Activated T-cell treated with anti-CD3 and anti-CD28 coated beads, Interleukin-2, amount 50 U/mL, for 72 hours (primary cell): ENCODE measurements around the gene RASAL3. TPM values are rescaled to one million over a fixed set of nuclear protein-coding genes. Genes with fewer than 3 reads are reported as not detected.

Experiments
- total RNA-seq, 2 donors: library from RNA; stranded (reverse); gene quantifications; one replicate each; pipeline ENCODE4 v1.2.3, GENCODE V29; 2022

RASAL3 gene
- total RNA-seq, 2 donors from 2014 or later = 112 to 128 TPM

Other genes with a start within 250 kb of the RASAL3 start
- gene EPHX3, start 232.1 kb downstream of the RASAL3 start, total RNA-seq = under 1 TPM; 0.16 to 0.62 TPM
- 100 to 1,000 TPM; 161 to 187 TPM for gene BRD4, start 132.0 kb downstream of the RASAL3 start, total RNA-seq
- 10 to 100 TPM; 37.9 to 46.4 TPM for gene AKAP8, start 84.8 kb downstream of the RASAL3 start, total RNA-seq
- 100 to 1,000 TPM; 105 to 124 TPM for gene AKAP8L, start 45.6 kb downstream of the RASAL3 start, total RNA-seq
- 10 to 100 TPM; 13.4 to 14.8 TPM for gene WIZ, start 14.6 kb downstream of the RASAL3 start, total RNA-seq
- gene PGLYRP2, start 15.0 kb upstream of the RASAL3 start, total RNA-seq = under 1 TPM in 1 of 2 donors, not detected in 1; 0.21 TPM
- gene CYP4F22, start 44.0 kb upstream of the RASAL3 start, total RNA-seq = 1 to 10 TPM in 1 of 2 donors, under 1 TPM in 1; 0.84 to 1.2 TPM
- gene CYP4F8, start 150.7 kb upstream of the RASAL3 start, total RNA-seq = not detected
- gene CYP4F3, start 176.4 kb upstream of the RASAL3 start, total RNA-seq = 1 to 10 TPM in 1 of 2 donors, under 1 TPM in 1; 0.30 to 1.7 TPM
- under 1 TPM in 1 of 2 donors, not detected in 1; 0.16 TPM for gene CYP4F12, start 208.5 kb upstream of the RASAL3 start, total RNA-seq